GM18861 (cell line): ENCODE data around the gene SERPINA10.
"Not testable (repeated sequence)": the region's sequence is repeated elsewhere in the genome, so short reads cannot be mapped to it uniquely, and the experiment has no call there.

ENCODE experiments used
- ATAC-seq: cut with Tn5 transposase; IDR thresholded peaks from one replicate; pipeline ENCODE4 v1.9.1; 2021; ENCODE audit not compliant: unreplicated experiment

SERPINA10 gene

GRCh38 chr14:94288610-94289465 lies 4.2 kb downstream of the SERPINA10 start:
- ATAC-seq, result no peak

- no peak for ATAC-seq
These were observed 7.9 kb downstream of the SERPINA10 start for GRCh38 chr14:94285158-94285557.

GRCh38 chr14:94284221-94284620 lies 8.8 kb downstream of the SERPINA10 start:
- ATAC-seq, result no peak

- no peak for ATAC-seq
These were observed 9.9 kb downstream of the SERPINA10 start for GRCh38 chr14:94282991-94283723.

- ATAC-seq, result no peak
These were observed 14.3 kb downstream of the SERPINA10 start for GRCh38 chr14:94278731-94279130.

GRCh38 chr14:94276898-94277561 lies 16.0 kb downstream of the SERPINA10 start:
- not testable (repeated sequence) for ATAC-seq

GRCh38 chr14:94269156-94269555 lies 23.9 kb downstream of the SERPINA10 start:
- no peak for ATAC-seq

- ATAC-seq, result not testable (repeated sequence)
These were observed 24.5 kb downstream of the SERPINA10 start for GRCh38 chr14:94268582-94268981.

GRCh38 chr14:94267352-94267751 lies 25.7 kb downstream of the SERPINA10 start:
- ATAC-seq, result no peak

GRCh38 chr14:94264195-94264594 lies 28.9 kb downstream of the SERPINA10 start:
- ATAC-seq, result not testable (repeated sequence)

GRCh38 chr14:94244182-94244581 lies 48.9 kb downstream of the SERPINA10 start:
- ATAC-seq, result no peak

- no peak for ATAC-seq
These were observed 53.7 kb downstream of the SERPINA10 start for GRCh38 chr14:94239406-94239805.

GRCh38 chr14:94237983-94238382 lies 55.1 kb downstream of the SERPINA10 start:
- no peak for ATAC-seq

- no peak for ATAC-seq
These were observed 56.0 kb downstream of the SERPINA10 start for GRCh38 chr14:94237046-94237445.
